Transverse colon (tissue), 4 donors: ENCODE measurements around the gene FAM72C. TPM values are rescaled to one million over a fixed set of nuclear protein-coding genes. Genes with fewer than 3 reads are reported as not detected.

Experiments
- small RNA-seq, 4 donors: library from RNA; depleted of rRNA; stranded (forward); fragments of <200 nt; gene quantifications; one replicate each; pipeline ENCODE3, GENCODE V24; 2016
- total RNA-seq, 4 donors: library from RNA; depleted of rRNA; stranded (reverse); fragments of >200 nt; gene quantifications; one replicate each; pipeline ENCODE4 v1.1.0, GENCODE V29; 2016

The FAM72C gene
- total RNA-seq, 4 donors from 2014 or later = 0.41 TPM; not detected in 3

Small RNAs within 50 kb of the gene (small RNA-seq; reads per million reads assigned to genes)
- gene HIST2H3PS2 = 0 reads per million in 4 donors
